ENCODE data around the gene CMC4. TPM values are rescaled to one million over a fixed set of nuclear protein-coding genes. Genes with fewer than 3 reads are reported as not detected.

Gene CMC4, protein sequence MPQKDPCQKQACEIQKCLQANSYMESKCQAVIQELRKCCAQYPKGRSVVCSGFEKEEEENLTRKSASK
- total RNA-seq = 27.7 TPM
- long read RNA-seq, transcript CMC4-202 (3 exons, 1,107 nt) = major isoform, 35 of 41 reads
- long read RNA-seq, partial matches to known transcripts = 0 of 41 reads
- long read RNA-seq, other reads (novel, unspliced or antisense) = 6 of 41 reads

DNA sequence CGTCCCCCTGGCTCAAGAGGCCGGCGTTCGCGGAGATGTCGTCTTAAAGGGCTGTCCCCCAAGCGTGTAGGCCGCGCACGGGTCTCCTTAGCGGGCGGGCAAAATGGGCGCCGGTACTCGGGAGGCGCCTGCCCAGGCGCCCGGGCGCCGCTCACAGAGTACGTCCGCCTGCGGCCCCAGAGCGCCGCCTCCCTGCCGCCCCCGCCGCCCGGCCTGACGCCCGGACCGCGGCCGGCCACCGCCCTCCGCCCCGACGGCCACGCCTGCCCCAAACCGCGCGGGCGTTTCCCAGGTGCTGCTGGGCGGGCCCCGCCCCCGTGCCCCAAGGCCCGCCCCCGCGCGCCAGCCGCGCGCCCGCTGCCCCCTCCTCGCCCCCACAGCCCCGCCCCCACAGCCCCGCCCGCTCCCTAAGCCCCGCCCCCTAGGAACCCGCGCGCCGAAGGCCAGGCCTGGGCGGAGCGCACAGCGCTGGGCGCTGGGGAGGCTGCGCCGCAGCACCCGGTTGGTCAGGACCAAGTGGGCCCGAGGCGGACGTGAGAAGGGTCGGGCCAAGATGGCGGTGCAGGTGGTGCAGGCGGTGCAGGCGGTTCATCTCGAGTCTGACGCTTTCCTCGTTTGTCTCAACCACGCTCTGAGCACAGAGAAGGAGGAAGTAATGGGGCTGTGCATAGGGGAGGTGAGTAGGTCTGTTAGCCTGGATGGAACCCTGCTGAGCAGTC, at the start of gene CMC4, which contains the start of the genes BRCC3 and MTCP1:
CMC4 (minus strand) TSS at position 162 of the 719 bp plus-strand sequence. CDS start 7,113 bp downstream, outside the sequence.
BRCC3 (plus strand) TSS at position 534 of the 719 bp plus-strand sequence; CDS start at position 554, 20 bp downstream.
MTCP1 (minus strand) TSS at position 162 of the 719 bp plus-strand sequence. CDS start 5,126 bp downstream, outside the sequence.
- DNase-seq (ENCODE audit: missing footprints) (peak; percentile 89), ATAC-seq (peak; percentile 96)
- intact Hi-C loops (cut with DNase I) = loop anchor here (2.0 kb wide), 1 partner anchor 44 kb away; the partner anchor contains the start of gene FUNDC2

- ATAC-seq (no peak), DNase-seq (ENCODE audit: missing footprints) (no peak)
- intact Hi-C loops (cut with DNase I) = no loop called here
These were observed 44.4 kb upstream of the CMC4 start for GRCh38 chrX:155115174-155115819.

DNA sequence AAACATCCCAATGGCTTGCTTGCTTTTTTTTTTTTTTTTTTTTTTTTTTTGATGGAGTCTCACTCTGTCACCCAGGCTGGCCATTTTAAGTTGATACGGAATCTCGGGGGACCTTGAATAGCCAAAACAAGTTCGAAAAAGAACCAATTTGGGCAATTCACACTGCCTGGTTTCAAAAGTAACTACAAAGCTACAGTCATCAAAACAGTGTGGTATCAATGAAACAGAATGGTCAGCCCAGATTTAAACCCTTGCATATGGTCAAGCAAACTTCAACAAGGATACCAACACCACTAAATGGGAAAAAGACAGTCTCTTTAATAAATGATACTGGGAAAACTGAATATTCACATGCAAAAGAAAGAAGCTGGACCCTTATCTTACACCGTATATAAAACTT, 42.2 kb upstream of the CMC4 start:
- intact Hi-C loops (cut with DNase I) = no loop called here
- no peak for DNase-seq (ENCODE audit: missing footprints)
- ATAC-seq = no peak

DNA sequence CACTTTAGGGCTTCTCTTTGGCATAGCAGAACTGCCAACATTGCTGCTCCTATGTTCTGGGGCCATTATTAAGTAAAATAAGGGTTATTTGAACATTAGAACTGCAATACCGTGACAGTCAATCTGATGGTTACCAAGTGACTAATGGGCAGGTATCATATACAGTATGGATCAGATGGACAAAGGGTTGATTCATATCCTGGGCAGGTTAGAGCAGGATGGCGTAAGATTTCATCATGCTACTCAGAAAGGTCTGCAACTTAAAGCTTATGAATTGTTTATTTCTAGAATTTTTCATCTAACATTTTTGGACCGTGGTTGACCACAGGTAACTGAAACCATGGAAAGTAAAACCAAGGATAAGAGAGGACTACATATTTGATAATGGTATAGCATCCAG, 41.2 kb upstream of the CMC4 start:
- intact Hi-C loops (cut with DNase I) = no loop called here
- ATAC-seq = no peak

GRCh38 chrX:155108427-155108826, 37.5 kb upstream of the CMC4 start:
- ATAC-seq = no peak
- no peak for DNase-seq (ENCODE audit: missing footprints)
- intact Hi-C loops (cut with DNase I) = no loop called here

More for the DNA sequence above, 41.2 kb upstream of the CMC4 start:
- DNase-seq (ENCODE audit: missing footprints) = no peak

DNA sequence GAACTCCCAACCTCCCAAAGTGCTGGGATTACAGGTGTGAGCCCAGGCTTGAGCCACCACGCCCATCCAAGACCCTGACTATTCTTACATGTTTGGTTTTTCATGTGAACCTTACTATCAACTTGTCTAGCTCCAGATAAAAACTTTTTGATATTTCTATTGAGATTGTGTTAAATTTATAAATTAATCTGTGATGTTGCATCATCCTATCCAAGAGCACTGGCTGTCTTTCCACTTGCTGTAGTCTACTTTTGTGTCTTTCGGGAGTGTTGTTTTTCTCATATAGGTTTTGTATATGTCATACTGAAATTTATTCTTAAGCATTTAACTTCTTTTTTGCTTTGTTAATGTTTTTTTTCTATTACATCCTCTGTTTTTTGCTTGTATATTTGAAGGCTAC, 35.0 kb upstream of the CMC4 start:
- no peak for DNase-seq (ENCODE audit: missing footprints)
- ATAC-seq = no peak
- intact Hi-C loops (cut with DNase I) = no loop called here

DNA sequence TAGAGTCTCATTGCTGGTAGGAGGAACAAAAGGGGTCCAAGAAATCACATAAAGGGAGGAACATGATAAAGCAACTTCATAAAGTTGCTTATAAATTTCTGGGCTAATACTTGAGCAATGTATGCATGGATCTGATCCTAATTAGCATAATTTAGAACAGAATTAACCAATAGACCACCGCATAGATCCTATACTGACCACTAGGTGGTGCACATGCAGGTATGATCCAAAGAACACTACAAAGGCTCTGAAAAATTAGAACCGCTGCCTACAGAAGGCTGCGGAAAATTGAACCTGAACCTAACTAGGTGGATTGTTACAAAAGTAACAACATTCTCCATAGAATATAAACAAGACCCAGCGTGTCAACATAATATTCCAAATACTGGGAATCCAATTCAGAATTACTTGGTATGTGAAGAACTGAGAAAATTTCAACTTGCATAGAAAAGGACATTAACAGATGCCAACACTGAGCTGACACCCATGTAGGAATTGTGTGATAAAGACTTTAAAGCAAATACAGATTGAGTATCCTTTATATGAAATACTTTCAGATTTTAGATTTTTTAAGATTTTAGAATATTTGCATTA, 23.6 kb upstream of the CMC4 start:
- intact Hi-C loops (cut with DNase I) = loop anchor here (10.0 kb wide), 1 partner anchor 730 kb away; no protein-coding TSS in a partner anchor
- DNase-seq (ENCODE audit: missing footprints) (no peak), ATAC-seq (no peak)

- intact Hi-C loops (cut with DNase I) = no loop called here
- DNase-seq (ENCODE audit: missing footprints) (no peak), ATAC-seq (no peak)
These were observed 16.2 kb upstream of the CMC4 start for GRCh38 chrX:155086961-155087735.

- peak; percentile 44 for ATAC-seq
- no peak for DNase-seq (ENCODE audit: missing footprints)
- intact Hi-C loops (cut with DNase I) = no loop called here
These were observed 15.4 kb upstream of the CMC4 start for GRCh38 chrX:155086202-155086840.

DNA sequence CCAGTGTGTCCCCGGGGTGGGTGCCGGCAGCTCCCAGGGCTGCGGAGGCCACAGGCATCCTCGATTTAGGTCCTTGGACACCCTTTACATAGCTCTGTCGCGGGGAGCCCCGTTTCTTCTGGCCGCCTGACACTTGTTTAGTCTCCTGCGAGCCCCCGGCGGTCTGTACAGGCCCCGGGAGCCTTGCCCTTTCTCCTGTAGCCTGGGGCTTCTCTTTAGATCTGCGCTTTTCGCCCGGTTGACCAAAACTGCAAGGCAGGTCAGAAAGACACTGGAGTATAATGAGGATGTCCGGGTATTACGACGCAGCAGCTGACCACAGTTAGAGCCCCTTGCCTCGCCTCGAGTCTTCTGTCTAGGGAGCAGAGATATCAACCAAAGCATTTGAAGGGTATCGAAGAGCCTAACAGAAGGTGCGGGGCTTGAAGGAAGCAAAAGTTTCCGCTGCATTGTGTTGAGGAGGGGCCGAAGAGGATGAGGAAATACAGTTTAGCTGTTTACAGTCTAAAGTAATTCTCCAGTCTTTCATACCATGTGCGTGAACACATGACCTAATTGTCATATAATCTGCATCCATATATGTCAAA, 851 bp upstream of the CMC4 start:
- ATAC-seq = peak; percentile 7
- peak; percentile 67 for DNase-seq (ENCODE audit: missing footprints)
- intact Hi-C loops (cut with DNase I) = loop anchor here (2.0 kb wide), 1 partner anchor 45 kb away; the partner anchor contains the start of gene FUNDC2

- no peak for ATAC-seq
- intact Hi-C loops (cut with DNase I) = loop anchor here (2.0 kb wide), 1 partner anchor 44 kb away; the partner anchor contains the start of gene FUNDC2
These were observed 317 bp downstream of the CMC4 start for GRCh38 chrX:155070663-155070974.

GRCh38 chrX:155070038-155070437, 898 bp downstream of the CMC4 start:
- DNase-seq (ENCODE audit: missing footprints) = no peak
- ATAC-seq = no peak
- intact Hi-C loops (cut with DNase I) = loop anchor here (2.0 kb wide), 1 partner anchor 43 kb away; the partner anchor contains the start of gene FUNDC2

More at GRCh38 chrX:155070663-155070974, 317 bp downstream of the CMC4 start:
- no peak for DNase-seq (ENCODE audit: missing footprints)

DNA sequence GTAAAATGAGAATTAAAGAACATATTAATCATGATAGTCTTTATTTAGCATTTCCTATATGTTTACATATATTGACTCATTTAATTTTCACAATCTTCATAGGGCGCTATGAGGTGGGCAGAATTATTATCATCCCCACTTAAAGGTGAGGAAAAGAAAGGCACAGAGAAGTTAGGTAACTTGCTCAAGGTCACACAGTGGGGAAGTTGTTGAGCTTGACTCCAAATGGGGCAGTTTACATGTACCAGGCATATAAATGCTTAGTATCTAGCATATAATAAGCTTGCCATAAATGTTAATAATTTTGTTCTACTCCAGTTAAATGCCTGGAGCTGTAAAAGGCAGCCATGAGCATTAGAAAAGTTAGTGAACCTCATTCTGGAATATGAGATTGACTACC, 1.5 kb downstream of the CMC4 start:
- intact Hi-C loops (cut with DNase I) = no loop called here
- no peak for DNase-seq (ENCODE audit: missing footprints)

GRCh38 chrX:155068165-155068564, 2.8 kb downstream of the CMC4 start:
- DNase-seq (ENCODE audit: missing footprints) = no peak
- intact Hi-C loops (cut with DNase I) = no loop called here
- no peak for ATAC-seq

More for the DNA sequence above, 1.5 kb downstream of the CMC4 start:
- ATAC-seq = no peak

DNA sequence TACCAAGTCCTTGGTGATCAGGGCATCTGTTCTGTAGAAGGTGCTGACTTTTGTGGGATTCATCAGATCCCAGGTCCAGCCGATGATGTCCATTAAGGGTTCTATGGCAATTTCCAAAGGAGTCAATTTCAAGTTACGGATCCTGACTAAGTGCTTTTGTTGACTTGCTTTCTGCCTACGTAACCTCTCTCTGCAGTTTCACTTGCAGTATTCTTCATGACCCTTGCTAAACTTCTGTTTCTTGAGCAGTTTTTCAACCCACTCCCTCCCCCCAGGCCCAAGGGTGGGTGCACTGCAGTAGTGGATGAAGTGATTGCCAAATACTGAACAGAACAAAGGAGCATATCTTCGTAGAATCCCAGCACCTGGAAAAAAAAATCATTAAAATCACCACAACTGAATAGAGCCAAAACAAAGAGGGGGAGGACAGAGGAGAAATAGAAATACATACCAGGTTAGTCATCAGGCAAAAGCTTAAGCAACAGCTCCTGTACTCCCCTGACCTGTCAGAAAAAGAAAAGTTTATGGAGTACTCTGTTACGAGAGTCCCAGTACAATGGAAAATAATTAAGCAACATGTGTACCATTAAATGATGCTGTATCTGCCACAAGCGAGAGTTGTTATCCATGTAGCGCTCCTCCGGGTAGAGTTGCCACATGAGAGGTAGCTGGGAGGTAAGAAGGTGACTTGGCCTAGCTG, 5.8 kb downstream of the CMC4 start:
- ATAC-seq = no peak
- no peak for DNase-seq (ENCODE audit: missing footprints)
- intact Hi-C loops (cut with DNase I) = no loop called here

DNA sequence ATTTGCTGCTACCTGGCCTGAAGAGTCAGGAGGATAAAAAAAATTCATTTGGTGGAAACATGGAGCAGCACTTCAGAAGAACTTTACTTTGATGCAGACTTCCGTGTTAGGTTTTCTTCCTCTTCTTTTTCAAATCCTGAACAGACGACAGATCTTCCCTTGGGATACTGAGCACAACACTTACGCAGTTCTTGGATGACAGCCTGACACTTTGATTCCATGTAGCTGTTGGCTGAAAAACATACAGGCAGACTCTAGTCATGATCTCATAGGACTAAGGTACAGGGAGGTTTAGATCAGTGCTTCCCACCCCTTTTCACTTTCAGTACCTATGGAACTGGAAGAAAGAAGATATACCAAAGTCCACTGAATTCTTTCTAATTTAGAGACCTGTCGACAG, 9.2 kb downstream of the CMC4 start:
- DNase-seq (ENCODE audit: missing footprints) (no peak), ATAC-seq (peak; percentile 58)
- intact Hi-C loops (cut with DNase I) = no loop called here
